ENCODE data around the gene PDE4D.

Gene PDE4D

DNA sequence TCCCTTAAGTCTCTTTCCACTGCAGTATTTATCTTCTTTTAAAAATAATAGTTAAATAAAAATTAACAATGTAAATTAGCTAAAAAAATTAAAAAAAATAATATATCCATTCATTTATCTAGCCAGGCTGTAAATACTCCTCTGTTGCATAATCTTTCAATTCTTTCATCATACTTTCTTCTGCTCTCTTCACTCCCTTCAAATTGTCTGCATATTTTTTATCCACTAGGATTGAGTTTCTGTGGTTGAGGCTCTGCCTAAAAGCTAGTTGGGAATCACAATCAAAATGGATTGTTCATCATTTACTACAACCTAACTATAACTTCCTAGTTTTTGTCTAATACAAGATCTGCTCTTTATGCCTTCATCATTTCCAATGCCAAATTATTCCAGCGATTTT lies 182.2 kb downstream of the PDE4D start:
- Histone ChIP-seq H3K27me3 (no peaks in the 10 kb centered on the region; the same call in 1 of the 2 replicates), H3K36me3 (no peaks in the 10 kb centered on the region), H3K9me3 (0 out of 2 replicates have a peak, but pooled peaks cover 2% of the 10 kb centered on the region), H3K4me1 (no peaks in the 10 kb centered on the region), H3K4me3 (ENCODE audit: low read depth, low read length) (no peak overlapping the region)
- no peak for DNase-seq
- TF ChIP-seq CTCF (IDR thresholded peaks at IDR 0.05; ENCODE audit: low read depth, low read length): no peak

DNA sequence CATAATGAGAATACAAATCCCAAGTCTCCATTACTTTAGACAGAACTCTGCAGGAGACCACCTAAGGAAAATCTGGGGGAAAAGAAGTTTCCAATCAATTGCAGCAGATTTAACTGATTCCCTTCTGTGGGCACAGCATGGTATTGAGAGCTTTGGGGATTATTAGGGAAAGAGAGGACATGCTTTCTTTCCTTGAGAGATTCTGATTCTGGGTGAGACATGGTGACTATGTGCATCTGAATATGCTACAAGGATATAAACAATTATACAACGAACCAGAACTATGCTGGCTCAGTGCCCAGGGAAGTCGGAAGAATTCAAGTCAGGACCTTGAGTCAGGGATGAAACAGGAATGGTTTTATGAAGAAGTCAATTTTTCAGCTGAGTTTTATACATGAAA lies 183.7 kb downstream of the PDE4D start:
- no peaks in the 10 kb centered on the region for H3K36me3 ChIP-seq
- H3K4me1 ChIP-seq: no peaks in the 10 kb centered on the region
- no peaks in the 10 kb centered on the region; the same call in 1 of the 2 replicates for H3K27me3 ChIP-seq
- no peak overlapping the region for H3K4me3 ChIP-seq (ENCODE audit: low read depth, low read length)
- no peak for TF ChIP-seq CTCF (IDR thresholded peaks at IDR 0.05; ENCODE audit: low read depth, low read length)
- 0 out of 2 replicates have a peak, but pooled peaks cover 2% of the 10 kb centered on the region for H3K9me3 ChIP-seq
- DNase-seq: no peak

DNA sequence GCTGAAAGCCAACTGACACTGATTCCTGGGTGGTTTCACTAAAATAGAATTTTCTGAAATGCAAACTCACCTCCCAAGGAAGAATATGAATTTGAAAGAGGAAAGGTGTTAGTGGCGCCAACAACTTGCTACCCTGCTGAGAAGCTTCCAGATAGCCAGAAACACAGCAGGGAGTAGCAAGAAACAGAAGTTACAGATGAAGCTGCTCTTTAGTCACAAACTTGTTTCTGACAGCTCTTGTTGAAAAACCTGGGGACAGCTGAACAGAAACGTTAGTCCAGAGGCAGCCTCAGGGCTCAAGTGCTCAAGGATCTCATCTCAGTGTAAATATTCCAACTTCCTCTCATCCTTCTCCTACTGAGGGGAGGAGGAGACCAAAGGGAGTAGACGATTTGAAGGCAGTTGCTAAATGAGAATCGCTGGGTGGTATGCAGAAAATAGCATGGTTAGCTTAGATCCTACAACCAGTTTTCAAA lies 184.1 kb downstream of the PDE4D start:
- Histone ChIP-seq H3K36me3 (no peaks in the 10 kb centered on the region), H3K9me3 (0 out of 2 replicates have a peak, but pooled peaks cover 2% of the 10 kb centered on the region), H3K4me3 (ENCODE audit: low read depth, low read length) (no peak overlapping the region), H3K4me1 (no peaks in the 10 kb centered on the region), H3K27me3 (no peaks in the 10 kb centered on the region; the same call in 1 of the 2 replicates)
- no peak for DNase-seq
- no peak for TF ChIP-seq CTCF (IDR thresholded peaks at IDR 0.05; ENCODE audit: low read depth, low read length)

DNA sequence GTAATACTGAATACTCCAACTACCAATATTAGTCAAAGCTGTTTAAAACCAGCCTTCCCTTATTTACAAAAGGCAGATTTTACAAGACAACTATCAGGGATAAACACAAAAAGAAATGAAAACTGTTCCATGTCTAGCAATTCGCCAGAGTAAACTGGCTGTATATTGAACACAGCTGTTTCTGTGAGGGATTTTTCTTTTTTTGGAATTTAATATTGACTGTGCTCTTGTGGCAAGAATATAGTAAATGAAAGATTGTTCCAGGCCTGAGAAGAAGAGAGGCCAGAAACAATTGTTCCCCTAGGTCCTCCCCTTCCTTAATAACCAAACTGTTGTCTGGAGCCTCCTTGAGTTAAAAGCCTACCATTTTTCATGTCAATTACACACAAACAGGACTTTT lies 188.6 kb downstream of the PDE4D start:
- H3K36me3 ChIP-seq: no peaks in the 10 kb centered on the region
- H3K27me3 ChIP-seq: no peaks in the 10 kb centered on the region
- H3K9me3 ChIP-seq: no peaks in the 10 kb centered on the region
- H3K4me1 ChIP-seq: no peaks in the 10 kb centered on the region
- no peak for DNase-seq
- H3K4me3 ChIP-seq (ENCODE audit: low read depth, low read length): no peak overlapping the region
- TF ChIP-seq CTCF (IDR thresholded peaks at IDR 0.05; ENCODE audit: low read depth, low read length): no peak

GRCh38 chr5:59703789-59704188 lies 189.7 kb downstream of the PDE4D start:
- H3K36me3 ChIP-seq: no peaks in the 10 kb centered on the region
- DNase-seq: no peak
- H3K4me3 ChIP-seq (ENCODE audit: low read depth, low read length): no peak overlapping the region

More at GRCh38 chr5:59703789-59704188, 189.7 kb downstream of the PDE4D start:
- no peak for TF ChIP-seq CTCF (IDR thresholded peaks at IDR 0.05; ENCODE audit: low read depth, low read length)
- H3K27me3 ChIP-seq: no peaks in the 10 kb centered on the region
- no peaks in the 10 kb centered on the region for H3K4me1 ChIP-seq
- no peaks in the 10 kb centered on the region for H3K9me3 ChIP-seq

Data from BE2C (cell line).